ENCODE measurements around the gene SUN1. TPM values are rescaled to one million over a fixed set of nuclear protein-coding genes. Genes with fewer than 3 reads are reported as not detected.
A peak's percentile ranks its signal among the peaks of the same experiment; 100 is the strongest.

The SUN1 gene
- total RNA-seq, 1 donor from 2014 or later, result 127 TPM

DNA sequence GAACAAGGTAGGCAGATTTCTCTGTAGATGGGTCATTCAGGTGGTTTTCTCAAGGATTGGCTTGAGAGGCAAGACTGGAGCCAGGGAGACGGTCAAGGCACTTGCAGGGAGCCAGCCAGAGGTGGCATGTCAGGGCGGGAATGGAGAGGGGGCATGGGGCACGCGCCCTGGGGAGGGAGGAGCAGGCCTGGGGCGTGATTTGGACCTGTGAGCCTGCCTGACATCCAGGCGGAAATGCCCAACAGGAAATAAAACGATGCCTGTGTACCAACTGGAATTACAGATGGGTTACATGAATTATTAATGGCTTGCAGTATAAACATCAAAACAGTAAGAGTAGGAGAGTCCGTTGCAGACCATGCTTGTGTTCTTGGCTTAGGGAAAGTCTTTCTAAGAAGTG lies 8.6 kb upstream of the SUN1 start:
- Histone ChIP-seq H3K36me3 (no peaks in the 10 kb centered on the region), H3K4me3 (no peak overlapping the region), H3K9me3 (no peaks in the 10 kb centered on the region), H3K27ac (peak overlapping the region; percentile 21), H3K4me1 (peaks cover 25% of the 10 kb centered on the region), H3K27me3 (no peaks in the 10 kb centered on the region)
- DNase-seq, result no peak
- intact Hi-C loops (cut with DNase I), result no loop called here
- no peak for TF ChIP-seq CTCF (IDR thresholded peaks at IDR 0.05)
- ATAC-seq, result peak; percentile 35

GRCh38 chr7:824081-824480 lies 8.2 kb upstream of the SUN1 start:
- ATAC-seq (no peak), DNase-seq (no peak)
- Histone ChIP-seq H3K27me3 (no peaks in the 10 kb centered on the region), H3K9me3 (no peaks in the 10 kb centered on the region), H3K36me3 (no peaks in the 10 kb centered on the region), H3K27ac (peak overlapping the region; percentile 21), H3K4me3 (no peak overlapping the region), H3K4me1 (peaks cover 25% of the 10 kb centered on the region)
- TF ChIP-seq CTCF (IDR thresholded peaks at IDR 0.05), result no peak
- intact Hi-C loops (cut with DNase I), result no loop called here

DNA sequence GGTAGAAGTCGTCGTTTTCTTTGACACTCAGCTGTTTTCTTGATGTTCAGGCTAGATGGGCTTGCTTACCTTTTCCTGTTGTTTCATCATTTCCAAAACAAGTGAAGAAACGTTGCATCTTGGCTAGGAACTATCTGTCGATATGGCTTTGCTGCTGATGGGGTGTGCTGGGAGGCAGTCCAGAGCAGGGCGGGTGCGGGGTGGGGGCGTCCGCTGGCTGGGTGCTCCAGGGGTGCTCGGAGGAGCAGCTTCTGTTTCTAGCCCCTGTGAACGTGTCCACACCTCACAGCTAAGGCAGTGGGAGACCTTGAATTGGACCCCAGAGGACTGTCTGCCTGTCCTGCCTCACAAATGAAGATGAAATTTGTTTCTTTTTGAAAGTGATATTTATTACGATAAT lies 7.6 kb upstream of the SUN1 start:
- intact Hi-C loops (cut with DNase I), result no loop called here
- no peak for TF ChIP-seq CTCF (IDR thresholded peaks at IDR 0.05)
- H3K27me3 ChIP-seq, result no peaks in the 10 kb centered on the region
- H3K27ac ChIP-seq, result peak overlapping the region; percentile 18
- ATAC-seq (no peak), DNase-seq (no peak)
- peaks cover 25% of the 10 kb centered on the region for H3K4me1 ChIP-seq
- H3K36me3 ChIP-seq, result no peaks in the 10 kb centered on the region
- H3K9me3 ChIP-seq, result no peaks in the 10 kb centered on the region
- no peak overlapping the region for H3K4me3 ChIP-seq

- no peaks in the 10 kb centered on the region for H3K27me3 ChIP-seq
- no peak for DNase-seq
- intact Hi-C loops (cut with DNase I), result no loop called here
- H3K27ac ChIP-seq, result peak overlapping the region; percentile 65
- no peaks in the 10 kb centered on the region for H3K36me3 ChIP-seq
- H3K9me3 ChIP-seq, result no peaks in the 10 kb centered on the region
- no peak for TF ChIP-seq CTCF (IDR thresholded peaks at IDR 0.05)
- ATAC-seq, result no peak
- H3K4me1 ChIP-seq, result peaks cover 26% of the 10 kb centered on the region
- H3K4me3 ChIP-seq, result no peak overlapping the region
These were observed 6.9 kb upstream of the SUN1 start for GRCh38 chr7:825386-825785.

GRCh38 chr7:826230-826917 lies 5.9 kb upstream of the SUN1 start:
- peaks cover 30% of the 10 kb centered on the region for H3K4me1 ChIP-seq
- peak overlapping the region; percentile 65 for H3K27ac ChIP-seq

More at GRCh38 chr7:826230-826917, 5.9 kb upstream of the SUN1 start:
- ATAC-seq, result no peak
- intact Hi-C loops (cut with DNase I), result no loop called here
- no peaks in the 10 kb centered on the region for H3K36me3 ChIP-seq
- no peaks in the 10 kb centered on the region for H3K9me3 ChIP-seq
- H3K27me3 ChIP-seq, result no peaks in the 10 kb centered on the region
- H3K4me3 ChIP-seq, result no peak overlapping the region
- TF ChIP-seq CTCF (IDR thresholded peaks at IDR 0.05), result no peak
- DNase-seq, result no peak

All from upper lobe of right lung (tissue), 1 donor.